ENCODE results near the gene TMEM258.

The TMEM258 gene

DNA sequence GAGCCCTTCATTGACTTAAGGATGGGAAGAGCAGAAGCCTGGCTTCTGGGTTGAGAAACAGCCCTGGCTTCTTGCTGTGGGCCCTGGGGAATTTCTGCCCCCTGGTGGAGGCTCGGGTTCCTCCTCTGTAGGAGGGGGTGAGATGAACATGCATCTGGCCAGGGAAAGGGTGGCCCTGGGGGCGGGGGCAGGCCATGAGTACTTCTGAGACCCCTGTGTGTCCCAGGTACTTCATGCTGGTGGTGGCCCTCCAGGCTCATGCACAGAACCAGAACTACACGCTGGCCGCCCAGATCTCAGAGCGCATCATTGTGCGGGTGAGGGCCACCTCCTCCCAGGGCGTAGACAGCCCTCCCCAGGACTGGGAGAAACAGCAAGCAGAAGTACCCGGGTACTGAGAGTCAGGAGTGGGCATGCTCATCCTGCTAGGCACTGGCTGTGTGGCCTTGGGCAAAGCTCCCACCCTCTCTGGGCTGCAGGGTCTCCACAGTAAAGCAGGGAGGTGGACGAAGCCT, 15.8 kb downstream of the TMEM258 start:
- no peak for TF ChIP-seq CEBPB (IDR thresholded peaks at IDR 0.05)
- no peak for TF ChIP-seq YY1 (IDR thresholded peaks at IDR 0.05; ENCODE audit: low read depth)
- TF ChIP-seq CREB1 (IDR thresholded peaks at IDR 0.05; ENCODE audit: low read depth), result no peak
- TF ChIP-seq FOXM1 (IDR thresholded peaks at IDR 0.05; ENCODE audit: borderline replicate concordance, low read depth), result no peak
- peak; percentile 67 for TF ChIP-seq RAD21 (IDR thresholded peaks at IDR 0.05; ENCODE audit: low read depth)
- TF ChIP-seq, protein P1, sequence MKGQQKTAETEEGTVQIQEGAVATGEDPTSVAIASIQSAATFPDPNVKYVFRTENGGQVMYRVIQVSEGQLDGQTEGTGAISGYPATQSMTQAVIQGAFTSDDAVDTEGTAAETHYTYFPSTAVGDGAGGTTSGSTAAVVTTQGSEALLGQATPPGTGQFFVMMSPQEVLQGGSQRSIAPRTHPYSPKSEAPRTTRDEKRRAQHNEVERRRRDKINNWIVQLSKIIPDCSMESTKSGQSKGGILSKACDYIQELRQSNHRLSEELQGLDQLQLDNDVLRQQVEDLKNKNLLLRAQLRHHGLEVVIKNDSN (IDR thresholded peaks at IDR 0.05), result no peak
- no peak for TF ChIP-seq NFIC (IDR thresholded peaks at IDR 0.05)

DNA sequence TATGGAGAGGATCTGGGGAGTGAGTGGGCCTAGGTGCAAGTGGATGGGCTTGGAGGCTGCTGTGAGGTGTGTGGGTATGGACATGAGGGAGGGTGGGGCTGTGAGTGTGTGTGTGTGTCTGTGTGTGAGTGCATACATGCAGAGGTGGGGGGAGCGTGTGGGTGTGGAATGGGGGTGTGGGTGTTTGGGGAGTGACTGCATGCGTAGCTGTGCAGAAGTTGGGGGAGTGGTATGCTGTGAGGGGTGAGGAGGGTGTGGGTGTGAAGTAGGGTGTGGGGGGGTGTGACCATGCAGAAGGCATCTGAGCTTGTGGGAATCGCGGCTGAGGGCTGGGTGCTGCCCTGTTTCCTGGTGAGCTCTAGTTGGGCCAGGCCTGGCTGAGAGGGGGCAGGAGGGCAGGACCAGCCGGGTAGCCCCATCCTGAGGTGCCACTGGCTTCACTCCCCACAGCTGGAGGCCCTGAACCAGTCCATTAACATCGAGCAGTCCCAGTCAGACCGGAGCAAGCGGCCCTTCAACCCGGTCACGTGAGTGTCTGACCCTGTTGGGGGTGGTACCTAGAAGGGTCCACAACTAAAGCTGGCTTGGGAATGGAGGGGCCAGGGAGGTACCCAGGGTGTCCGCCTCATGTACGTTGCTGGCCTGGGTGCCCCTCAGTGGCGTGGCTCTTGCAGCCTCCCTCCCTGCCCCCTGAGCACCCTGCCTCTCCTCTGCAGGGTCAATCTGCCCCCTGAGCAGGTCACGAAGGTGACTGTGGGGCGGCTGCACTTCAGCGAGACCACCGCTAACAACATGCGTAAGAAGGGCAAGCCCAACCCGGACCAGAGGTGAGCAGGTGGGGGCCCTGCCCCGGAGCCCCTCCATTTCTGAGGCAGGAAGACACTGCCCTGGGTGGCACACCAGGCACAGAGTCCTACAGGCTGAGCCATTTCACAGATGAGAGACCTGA, 16.5 kb downstream of the TMEM258 start:
- no peak for TF ChIP-seq TEAD4 (IDR thresholded peaks at IDR 0.05)
- TF ChIP-seq FOXM1 (IDR thresholded peaks at IDR 0.05; ENCODE audit: borderline replicate concordance, low read depth), result no peak
- no peak for TF ChIP-seq TAF1 (IDR thresholded peaks at IDR 0.05; ENCODE audit: low read depth)
- no peak for TF ChIP-seq RAD21 (IDR thresholded peaks at IDR 0.05; ENCODE audit: low read depth)
- TF ChIP-seq, protein P2, sequence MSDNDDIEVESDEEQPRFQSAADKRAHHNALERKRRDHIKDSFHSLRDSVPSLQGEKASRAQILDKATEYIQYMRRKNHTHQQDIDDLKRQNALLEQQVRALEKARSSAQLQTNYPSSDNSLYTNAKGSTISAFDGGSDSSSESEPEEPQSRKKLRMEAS (IDR thresholded peaks at IDR 0.05), result no peak
- TF ChIP-seq TCF12 (IDR thresholded peaks at IDR 0.05; ENCODE audit: low read depth), result no peak
- TF ChIP-seq, protein P1 (IDR thresholded peaks at IDR 0.05), result no peak

DNA sequence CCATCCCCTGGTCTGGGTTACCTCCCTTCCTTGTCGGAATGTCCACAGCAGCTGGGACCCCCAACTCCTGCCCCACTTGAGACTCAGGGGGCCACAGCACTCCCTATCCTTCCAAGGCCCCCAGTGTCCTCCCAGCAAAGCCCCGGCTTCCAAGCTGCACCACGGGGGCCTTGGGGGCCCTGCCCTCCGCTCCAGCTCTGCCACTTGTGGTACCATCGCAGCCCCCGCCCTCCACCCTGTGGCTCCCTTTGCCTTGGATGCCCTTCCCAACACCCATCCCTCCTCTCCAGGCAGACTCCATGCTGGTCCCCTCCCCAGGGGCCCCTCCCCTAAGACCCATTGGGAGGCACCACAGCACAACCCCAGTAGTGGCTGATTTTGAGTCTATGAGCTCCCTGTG, 17.3 kb downstream of the TMEM258 start:
- TF ChIP-seq YY1 (IDR thresholded peaks at IDR 0.05; ENCODE audit: low read depth), result no peak
- TF ChIP-seq, protein P2 (IDR thresholded peaks at IDR 0.05), result no peak
- TF ChIP-seq CEBPB (IDR thresholded peaks at IDR 0.05), result no peak
- TF ChIP-seq EGR1 (IDR thresholded peaks at IDR 0.05), result no peak
- no peak for TF ChIP-seq ZBTB7A (IDR thresholded peaks at IDR 0.05; ENCODE audit: low read depth)
- no peak for TF ChIP-seq CREB1 (IDR thresholded peaks at IDR 0.05; ENCODE audit: low read depth)
- TF ChIP-seq TAF1 (IDR thresholded peaks at IDR 0.05; ENCODE audit: low read depth), result no peak

DNA sequence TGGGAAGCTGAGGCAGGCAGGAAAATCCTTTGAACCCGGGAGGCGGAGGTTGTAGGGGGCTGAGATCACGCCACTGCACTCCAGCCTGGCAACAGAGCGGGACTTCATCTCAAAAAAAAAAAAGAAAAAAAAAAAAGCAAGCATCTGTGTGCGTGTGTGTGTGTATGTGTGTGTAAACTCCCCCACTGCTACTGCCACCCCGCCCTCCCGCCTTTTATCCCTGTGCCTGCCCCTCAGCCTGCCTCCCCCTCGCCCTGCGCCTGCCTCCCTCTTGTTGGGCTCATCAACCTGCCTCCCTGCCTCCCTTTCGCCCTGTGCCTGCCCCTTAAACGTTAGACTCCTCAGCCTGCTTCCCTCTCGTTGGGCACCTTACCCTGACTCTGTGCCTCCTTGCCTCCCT, 18.0 kb downstream of the TMEM258 start:
- TF ChIP-seq, protein P3, sequence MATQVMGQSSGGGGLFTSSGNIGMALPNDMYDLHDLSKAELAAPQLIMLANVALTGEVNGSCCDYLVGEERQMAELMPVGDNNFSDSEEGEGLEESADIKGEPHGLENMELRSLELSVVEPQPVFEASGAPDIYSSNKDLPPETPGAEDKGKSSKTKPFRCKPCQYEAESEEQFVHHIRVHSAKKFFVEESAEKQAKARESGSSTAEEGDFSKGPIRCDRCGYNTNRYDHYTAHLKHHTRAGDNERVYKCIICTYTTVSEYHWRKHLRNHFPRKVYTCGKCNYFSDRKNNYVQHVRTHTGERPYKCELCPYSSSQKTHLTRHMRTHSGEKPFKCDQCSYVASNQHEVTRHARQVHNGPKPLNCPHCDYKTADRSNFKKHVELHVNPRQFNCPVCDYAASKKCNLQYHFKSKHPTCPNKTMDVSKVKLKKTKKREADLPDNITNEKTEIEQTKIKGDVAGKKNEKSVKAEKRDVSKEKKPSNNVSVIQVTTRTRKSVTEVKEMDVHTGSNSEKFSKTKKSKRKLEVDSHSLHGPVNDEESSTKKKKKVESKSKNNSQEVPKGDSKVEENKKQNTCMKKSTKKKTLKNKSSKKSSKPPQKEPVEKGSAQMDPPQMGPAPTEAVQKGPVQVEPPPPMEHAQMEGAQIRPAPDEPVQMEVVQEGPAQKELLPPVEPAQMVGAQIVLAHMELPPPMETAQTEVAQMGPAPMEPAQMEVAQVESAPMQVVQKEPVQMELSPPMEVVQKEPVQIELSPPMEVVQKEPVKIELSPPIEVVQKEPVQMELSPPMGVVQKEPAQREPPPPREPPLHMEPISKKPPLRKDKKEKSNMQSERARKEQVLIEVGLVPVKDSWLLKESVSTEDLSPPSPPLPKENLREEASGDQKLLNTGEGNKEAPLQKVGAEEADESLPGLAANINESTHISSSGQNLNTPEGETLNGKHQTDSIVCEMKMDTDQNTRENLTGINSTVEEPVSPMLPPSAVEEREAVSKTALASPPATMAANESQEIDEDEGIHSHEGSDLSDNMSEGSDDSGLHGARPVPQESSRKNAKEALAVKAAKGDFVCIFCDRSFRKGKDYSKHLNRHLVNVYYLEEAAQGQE (IDR thresholded peaks at IDR 0.05; ENCODE audit: low read depth), result no peak
- no peak for TF ChIP-seq RAD21 (IDR thresholded peaks at IDR 0.05; ENCODE audit: low read depth)
- TF ChIP-seq, protein P2 (IDR thresholded peaks at IDR 0.05), result no peak
- no peak for TF ChIP-seq EP300 (IDR thresholded peaks at IDR 0.05; ENCODE audit: borderline replicate concordance)
- no peak for TF ChIP-seq ZBTB7A (IDR thresholded peaks at IDR 0.05; ENCODE audit: low read depth)
- no peak for TF ChIP-seq NFIC (IDR thresholded peaks at IDR 0.05)
- no peak for TF ChIP-seq TCF12 (IDR thresholded peaks at IDR 0.05; ENCODE audit: low read depth)
- TF ChIP-seq CREB1 (IDR thresholded peaks at IDR 0.05; ENCODE audit: low read depth), result no peak
- no peak for TF ChIP-seq CEBPB (IDR thresholded peaks at IDR 0.05)
- no peak for TF ChIP-seq TEAD4 (IDR thresholded peaks at IDR 0.05)
- TF ChIP-seq TAF1 (IDR thresholded peaks at IDR 0.05; ENCODE audit: low read depth), result no peak
- no peak for TF ChIP-seq FOXM1 (IDR thresholded peaks at IDR 0.05; ENCODE audit: borderline replicate concordance, low read depth)
- no peak for TF ChIP-seq EGR1 (IDR thresholded peaks at IDR 0.05)
- TF ChIP-seq, protein P1 (IDR thresholded peaks at IDR 0.05), result no peak
- no peak for TF ChIP-seq YY1 (IDR thresholded peaks at IDR 0.05; ENCODE audit: low read depth)

DNA sequence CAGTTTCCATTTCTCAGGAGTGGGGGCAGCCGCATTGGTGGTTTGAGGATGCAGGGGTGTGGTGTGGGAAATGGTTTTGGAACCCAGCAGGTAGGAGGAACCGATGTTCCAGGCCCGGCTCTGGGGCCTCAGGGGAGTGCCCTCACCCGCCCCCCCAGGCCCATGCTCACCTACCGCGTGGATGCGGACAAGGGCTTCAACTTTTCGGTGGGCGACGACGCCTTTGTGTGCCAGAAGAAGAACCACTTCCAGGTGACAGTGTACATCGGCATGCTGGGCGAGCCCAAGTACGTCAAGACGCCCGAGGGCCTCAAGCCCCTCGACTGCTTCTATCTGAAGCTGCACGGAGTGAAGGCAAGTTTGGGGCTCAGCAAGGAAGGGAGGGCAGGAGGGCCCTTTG, 18.6 kb downstream of the TMEM258 start:
- TF ChIP-seq TAF1 (IDR thresholded peaks at IDR 0.05; ENCODE audit: low read depth) (no peak), EP300 (IDR thresholded peaks at IDR 0.05; ENCODE audit: borderline replicate concordance) (no peak), CREB1 (IDR thresholded peaks at IDR 0.05; ENCODE audit: low read depth) (no peak), TEAD4 (IDR thresholded peaks at IDR 0.05) (no peak), RAD21 (IDR thresholded peaks at IDR 0.05; ENCODE audit: low read depth) (no peak), TCF12 (IDR thresholded peaks at IDR 0.05; ENCODE audit: low read depth) (no peak), ZBTB7A (IDR thresholded peaks at IDR 0.05; ENCODE audit: low read depth) (no peak), CEBPB (IDR thresholded peaks at IDR 0.05) (no peak), YY1 (IDR thresholded peaks at IDR 0.05; ENCODE audit: low read depth) (no peak), FOXM1 (IDR thresholded peaks at IDR 0.05; ENCODE audit: borderline replicate concordance, low read depth) (no peak), EGR1 (IDR thresholded peaks at IDR 0.05) (no peak), NFIC (IDR thresholded peaks at IDR 0.05) (no peak)
- TF ChIP-seq, protein P2 (IDR thresholded peaks at IDR 0.05), result no peak
- TF ChIP-seq, protein P1 (IDR thresholded peaks at IDR 0.05), result no peak

Data from Ishikawa (cell line).